Thyroid gland (tissue), 4 donors: ENCODE results near the gene GALNT9. TPM values are rescaled to one million over a fixed set of nuclear protein-coding genes. Genes with fewer than 3 reads are reported as not detected.

ENCODE experiments used
- DNase-seq, 2 donors: peaks; one replicate each; pipeline ENCODE4 v3.0.0-alpha.2; 2019
- H3K27ac ChIP-seq, 3 donors: fragments of 200-600 bp; sonication (generic); 1 replicate in 2 of 3; 2 replicates in 1 of 3; pipeline ENCODE4 v1.5.1; 2016 to 2019; ENCODE audit warnings: mild to moderate bottlenecking in 1 of 3, moderate library complexity in 1 of 3
- H3K27me3 ChIP-seq: fragments of 200-600 bp; sonication (generic); one replicate; pipeline ENCODE4 v1.5.1; 2019
- H3K36me3 ChIP-seq, 2 donors: fragments of 200-600 bp; sonication (generic); one replicate each; pipeline ENCODE4 v1.5.1; 2016 to 2019
- H3K4me1 ChIP-seq, 2 donors: fragments of 200-600 bp; sonication (generic); one replicate each; pipeline ENCODE4 v1.5.1; 2017 to 2019
- H3K4me3 ChIP-seq, 3 donors: fragments of 200-600 bp; sonication (generic); replicated peaks in 1 of 3; 1 replicate in 2 of 3; 2 replicates in 1 of 3; pipeline ENCODE4 v1.5.1; 2016; ENCODE audit warnings: mild to moderate bottlenecking in 1 of 3
- H3K9me3 ChIP-seq: fragments of 200-600 bp; sonication (generic); one replicate; pipeline ENCODE4 v1.5.1; 2017
- POLR2A ChIP-seq, 2 donors: fragments of 450-650 bp; IDR thresholded peaks; one replicate each; pipeline ENCODE4 v1.6.1; 2017; ENCODE audit warnings: antibody characterized with exemption in 2 of 2, mild to moderate bottlenecking in 2 of 2, moderate library complexity in 1 of 2
- WGBS, 2 donors: methylation state at CpG; one replicate each; pipeline ENCODE4 v1.1.5; 2017; 5-methylcytosine and 5-hydroxymethylcytosine counted together
- intact Hi-C: fragments of 100-400 bp; cut with DNase I; formaldehyde crosslinking; loops from one replicate; pipeline ENCODE4 v1.15.1; 2023
- total RNA-seq, 4 donors: library from RNA; depleted of rRNA; stranded (reverse); fragments of >200 nt; gene quantifications; one replicate each; pipeline ENCODE4 v1.2.3, GENCODE V29; 2016
- TF ChIP-seq, protein P1 (sequence below), 6 experiments: fragments of 200-600 bp in 3 of 6; fragments of 450-650 bp in 3 of 6; sonication (generic) in 3 of 6; IDR thresholded peaks; one replicate each; pipeline ENCODE4 v1.5.1; 2016 to 2019; ENCODE audit warnings: antibody characterized with exemption in 6 of 6, mild to moderate bottlenecking in 2 of 6, inconsistent platforms in 1 of 6, moderate library complexity in 1 of 6

The GALNT9 gene
- total RNA-seq, 4 donors from 2014 or later = 2.2 to 29.2 (median 15.9) TPM

DNA sequence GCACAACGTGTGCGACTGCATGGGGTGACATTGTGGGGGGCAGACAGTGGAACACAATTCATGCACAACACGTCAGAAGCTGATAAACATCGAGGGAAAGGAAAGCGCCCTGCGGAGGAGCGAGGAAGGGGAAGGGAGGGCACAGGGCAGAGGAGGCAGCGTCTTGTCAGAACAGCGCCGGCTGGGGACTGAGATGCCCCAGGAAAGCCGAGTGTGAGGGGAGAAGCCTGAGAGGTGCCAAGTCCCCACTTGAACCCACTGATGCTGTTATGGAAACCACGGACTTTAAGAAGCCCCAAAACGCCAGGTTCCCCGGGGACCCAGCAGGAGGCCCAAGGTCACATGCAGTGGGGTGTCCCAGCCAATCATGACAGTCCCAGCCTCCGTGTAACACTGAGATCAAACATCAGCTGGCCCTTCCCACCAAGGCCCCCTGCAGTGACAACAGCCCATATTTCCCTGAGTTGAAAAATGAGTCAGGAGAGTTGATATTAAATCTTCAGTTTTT is 70.0 kb downstream of the GALNT9 start:
- Histone ChIP-seq H3K27ac (no peak overlapping the region), H3K9me3 (no peaks in the 10 kb centered on the region), H3K4me1 (no peaks in the 10 kb centered on the region), H3K36me3 (peaks cover 3 to 13% of the 10 kb centered on the region in 2 donors), H3K4me3 (no peak overlapping the region), H3K27me3 (no peaks in the 10 kb centered on the region)
- DNase-seq = no peak
- intact Hi-C loops = loop anchor here (10.0 kb wide), 1 partner anchor 95 kb away; no protein-coding TSS in a partner anchor
- 65 to 72% methylated on average over 15 of the region's 15 CpGs for WGBS, 2 donors
- TF ChIP-seq POLR2A (IDR thresholded peaks at IDR 0.05) = no peak
- TF ChIP-seq, protein P1, sequence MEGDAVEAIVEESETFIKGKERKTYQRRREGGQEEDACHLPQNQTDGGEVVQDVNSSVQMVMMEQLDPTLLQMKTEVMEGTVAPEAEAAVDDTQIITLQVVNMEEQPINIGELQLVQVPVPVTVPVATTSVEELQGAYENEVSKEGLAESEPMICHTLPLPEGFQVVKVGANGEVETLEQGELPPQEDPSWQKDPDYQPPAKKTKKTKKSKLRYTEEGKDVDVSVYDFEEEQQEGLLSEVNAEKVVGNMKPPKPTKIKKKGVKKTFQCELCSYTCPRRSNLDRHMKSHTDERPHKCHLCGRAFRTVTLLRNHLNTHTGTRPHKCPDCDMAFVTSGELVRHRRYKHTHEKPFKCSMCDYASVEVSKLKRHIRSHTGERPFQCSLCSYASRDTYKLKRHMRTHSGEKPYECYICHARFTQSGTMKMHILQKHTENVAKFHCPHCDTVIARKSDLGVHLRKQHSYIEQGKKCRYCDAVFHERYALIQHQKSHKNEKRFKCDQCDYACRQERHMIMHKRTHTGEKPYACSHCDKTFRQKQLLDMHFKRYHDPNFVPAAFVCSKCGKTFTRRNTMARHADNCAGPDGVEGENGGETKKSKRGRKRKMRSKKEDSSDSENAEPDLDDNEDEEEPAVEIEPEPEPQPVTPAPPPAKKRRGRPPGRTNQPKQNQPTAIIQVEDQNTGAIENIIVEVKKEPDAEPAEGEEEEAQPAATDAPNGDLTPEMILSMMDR (IDR thresholded peaks at IDR 0.05) = no peak

DNA sequence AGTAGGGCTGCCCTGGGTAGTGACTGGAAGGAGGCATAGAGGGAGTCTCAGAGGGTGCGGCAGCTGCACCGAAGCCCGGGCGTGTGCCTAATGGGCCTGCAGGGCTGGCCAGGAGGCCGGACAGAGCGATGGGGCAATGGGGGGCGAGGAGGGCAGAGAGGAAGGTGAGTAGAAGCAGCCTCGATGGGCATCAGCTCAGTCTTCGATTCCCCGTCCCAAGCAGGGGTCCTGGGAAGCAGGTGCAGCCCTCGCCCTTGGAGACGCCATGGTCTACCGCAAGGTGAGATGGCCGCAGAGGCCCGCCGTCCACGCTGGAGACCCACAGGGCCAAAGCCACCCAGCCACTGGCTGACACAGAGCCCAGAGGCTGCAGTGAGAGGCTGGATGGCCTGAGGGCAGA is 70.8 kb downstream of the GALNT9 start:
- WGBS, 2 donors = 89 to 96% methylated on average over 10 to 17 of the region's 17 CpGs
- intact Hi-C loops = loop anchor here (10.0 kb wide), 1 partner anchor 94 kb away; no protein-coding TSS in a partner anchor
- TF ChIP-seq POLR2A (IDR thresholded peaks at IDR 0.05) = no peak
- TF ChIP-seq, protein P1 (IDR thresholded peaks at IDR 0.05) = no peak
- H3K27ac ChIP-seq = no peak overlapping the region
- no peak for DNase-seq
- peaks cover 3 to 13% of the 10 kb centered on the region in 2 donors for H3K36me3 ChIP-seq
- H3K4me1 ChIP-seq = peaks cover 0 to 3% of the 10 kb centered on the region in 2 donors
- H3K9me3 ChIP-seq = no peaks in the 10 kb centered on the region
- no peak overlapping the region for H3K4me3 ChIP-seq
- H3K27me3 ChIP-seq = no peaks in the 10 kb centered on the region

DNA sequence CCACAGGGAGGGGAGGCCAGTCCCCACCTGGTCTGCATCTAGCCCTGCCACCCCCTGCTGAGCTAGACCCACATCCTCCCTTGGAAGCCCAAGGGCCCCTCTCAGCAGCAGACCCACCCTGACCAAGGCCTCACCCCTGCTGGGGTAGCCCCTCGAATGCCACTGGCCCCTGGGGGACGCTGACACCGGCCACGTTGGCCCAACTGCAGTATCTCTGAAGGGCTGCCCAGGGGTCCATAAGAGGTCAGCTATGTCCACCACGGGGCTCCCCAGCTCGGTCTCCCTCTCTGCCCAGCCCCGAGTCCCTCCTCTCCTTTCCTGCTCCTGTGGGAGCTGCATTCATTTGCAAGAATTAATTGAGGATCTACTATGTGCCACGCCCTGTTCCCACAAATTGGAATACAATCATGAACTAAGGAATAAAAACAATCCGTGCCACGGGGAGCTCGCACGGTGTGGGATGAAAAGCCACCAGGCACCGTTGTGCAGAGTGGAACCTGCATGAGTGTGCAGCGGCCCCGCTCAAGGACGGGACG is 71.4 kb downstream of the GALNT9 start:
- Histone ChIP-seq H3K27me3 (no peaks in the 10 kb centered on the region), H3K27ac (no peak overlapping the region), H3K4me1 (peaks cover 0 to 3% of the 10 kb centered on the region in 2 donors), H3K36me3 (peaks cover 3 to 13% of the 10 kb centered on the region in 2 donors), H3K9me3 (no peaks in the 10 kb centered on the region), H3K4me3 (no peak overlapping the region)
- DNase-seq = no peak
- intact Hi-C loops = loop anchor here (10.0 kb wide), 1 partner anchor 93 kb away; no protein-coding TSS in a partner anchor
- WGBS, 2 donors = 90 to 93% methylated on average over 13 to 16 of the region's 17 CpGs
- TF ChIP-seq, protein P1 (IDR thresholded peaks at IDR 0.05) = no peak
- TF ChIP-seq POLR2A (IDR thresholded peaks at IDR 0.05) = no peak

DNA sequence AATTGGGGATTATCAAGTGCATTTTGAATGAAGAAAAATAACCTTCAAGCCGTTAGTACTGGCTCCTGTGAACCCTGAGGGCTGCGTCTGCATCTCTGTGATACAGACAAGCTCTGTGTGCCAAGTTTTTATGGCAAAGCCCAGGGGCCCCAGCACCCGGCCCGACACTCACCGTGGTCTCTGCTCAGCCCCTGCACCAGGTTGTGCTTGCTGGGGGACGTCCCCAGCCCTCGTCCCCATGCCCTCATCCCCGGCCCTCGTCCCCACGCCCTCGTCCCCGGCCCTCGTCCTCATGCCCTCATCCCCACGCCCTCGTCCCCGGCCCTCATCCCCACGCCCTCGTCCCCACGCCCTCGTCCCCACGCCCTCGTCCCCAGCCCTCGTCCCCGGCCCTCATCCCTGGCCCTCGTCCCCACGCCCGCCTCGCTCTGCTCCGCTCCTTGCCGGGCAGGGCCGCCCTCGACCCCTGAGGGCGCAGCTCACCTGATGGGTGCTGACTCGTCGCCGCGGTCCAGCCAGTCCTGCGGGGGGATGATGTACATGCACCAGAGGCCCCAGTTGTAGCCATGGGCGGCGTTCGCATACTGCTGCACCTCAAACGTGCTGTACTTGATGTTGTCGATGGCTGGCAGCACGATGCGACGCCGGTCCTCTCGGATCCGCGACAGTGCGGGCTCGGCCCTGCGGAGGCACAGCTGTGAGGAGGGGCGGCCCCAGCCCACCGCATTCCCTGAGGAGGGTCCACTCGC is 72.0 kb downstream of the GALNT9 start:
- intact Hi-C loops = loop anchor here (10.0 kb wide), 1 partner anchor 93 kb away; no protein-coding TSS in a partner anchor
- H3K27ac ChIP-seq = no peak overlapping the region
- no peak overlapping the region for H3K4me3 ChIP-seq
- DNase-seq = no peak
- TF ChIP-seq, protein P1 (IDR thresholded peaks at IDR 0.05) = no peak
- no peak for TF ChIP-seq POLR2A (IDR thresholded peaks at IDR 0.05)
- 90% methylated on average over 21 to 41 of the region's 56 CpGs for WGBS, 2 donors
- H3K9me3 ChIP-seq = no peaks in the 10 kb centered on the region
- no peaks in the 10 kb centered on the region for H3K27me3 ChIP-seq
- peaks cover 3 to 13% of the 10 kb centered on the region in 2 donors for H3K36me3 ChIP-seq
- H3K4me1 ChIP-seq = peaks cover 0 to 3% of the 10 kb centered on the region in 2 donors

DNA sequence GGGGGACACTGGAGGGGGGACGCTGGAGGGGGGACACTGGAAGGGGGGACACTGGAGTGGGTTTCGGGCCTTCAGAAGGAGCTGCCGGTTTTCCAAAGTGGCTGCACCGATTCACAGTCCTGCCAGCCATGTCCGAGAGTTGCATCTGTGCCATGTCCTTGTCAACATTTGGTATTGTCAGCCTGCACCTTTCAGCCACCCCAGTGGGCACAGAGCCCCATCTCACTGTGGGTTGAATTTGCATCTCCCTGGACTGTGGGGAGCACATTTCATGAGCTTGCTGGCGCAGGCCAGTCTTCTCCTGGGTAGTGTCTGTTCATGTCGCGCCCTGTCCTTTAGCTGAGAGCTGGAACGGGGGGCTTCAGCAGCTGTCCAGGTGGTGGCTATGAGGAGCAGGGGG is 72.7 kb downstream of the GALNT9 start:
- peaks cover 3 to 13% of the 10 kb centered on the region in 2 donors for H3K36me3 ChIP-seq
- WGBS, 2 donors = 77 to 91% methylated on average over 7 to 8 of the region's 9 CpGs
- DNase-seq = no peak
- H3K4me1 ChIP-seq = peaks cover 0 to 3% of the 10 kb centered on the region in 2 donors
- H3K27ac ChIP-seq = no peak overlapping the region
- no peaks in the 10 kb centered on the region for H3K27me3 ChIP-seq
- H3K9me3 ChIP-seq = no peaks in the 10 kb centered on the region
- H3K4me3 ChIP-seq = no peak overlapping the region
- TF ChIP-seq, protein P1 (IDR thresholded peaks at IDR 0.05) = no peak
- TF ChIP-seq POLR2A (IDR thresholded peaks at IDR 0.05) = no peak
- intact Hi-C loops = loop anchor here (10.0 kb wide), 1 partner anchor 92 kb away; no protein-coding TSS in a partner anchor
